Stimulated activated CD8-positive, alpha-beta memory T cell treated with anti-CD3 and anti-CD28 coated beads, Interleukin-2, amount 100 ng/mL, for 1 hour (primary cell): ENCODE results near the gene TEPSIN.

Experiments
- DNase-seq, 2 donors: peaks; one replicate each; pipeline ENCODE4 v3.0.0-alpha.2; 2020; ENCODE audit warnings: low read depth in 2 of 2

Gene TEPSIN

DNA sequence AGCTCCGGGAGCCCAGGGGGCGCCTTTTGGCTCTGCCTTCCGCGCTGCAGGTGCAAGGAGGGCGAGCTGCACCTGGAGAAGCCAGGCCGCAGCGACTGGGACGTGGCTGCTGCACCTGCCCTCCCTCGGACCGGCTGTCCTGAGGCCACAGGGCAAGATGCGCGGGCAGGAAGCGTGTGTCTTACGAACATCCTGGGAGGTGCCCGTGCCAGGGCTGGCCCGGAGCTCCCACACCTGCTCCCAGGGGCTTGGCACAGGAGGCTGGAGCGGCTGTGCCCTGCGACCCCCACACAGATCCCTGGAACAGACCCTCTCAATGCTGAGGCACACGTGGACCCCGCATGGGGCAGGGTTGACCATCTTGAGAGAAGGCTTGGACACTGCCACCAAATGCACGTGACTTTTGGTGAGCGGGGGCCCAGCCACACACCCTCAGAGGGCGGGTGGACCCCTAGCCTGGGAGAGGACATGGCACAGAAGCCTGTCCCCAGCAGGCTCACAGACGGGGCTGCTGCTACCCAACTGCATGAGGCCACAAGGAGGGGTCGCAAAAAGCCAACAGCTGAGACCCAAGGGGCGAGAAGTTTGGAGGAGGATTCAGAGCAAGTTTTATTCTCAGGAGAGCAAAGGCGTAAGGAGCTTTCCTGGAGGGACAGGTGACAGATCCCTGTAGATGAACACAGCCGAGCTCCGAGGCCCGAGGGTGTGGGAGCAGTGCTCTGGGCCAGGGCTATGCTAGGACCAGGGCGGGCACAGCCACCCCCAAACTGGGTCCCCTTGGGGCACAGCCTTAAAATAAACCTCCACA is 11.6 kb upstream of the TEPSIN start:
- DNase-seq = no peak

DNA sequence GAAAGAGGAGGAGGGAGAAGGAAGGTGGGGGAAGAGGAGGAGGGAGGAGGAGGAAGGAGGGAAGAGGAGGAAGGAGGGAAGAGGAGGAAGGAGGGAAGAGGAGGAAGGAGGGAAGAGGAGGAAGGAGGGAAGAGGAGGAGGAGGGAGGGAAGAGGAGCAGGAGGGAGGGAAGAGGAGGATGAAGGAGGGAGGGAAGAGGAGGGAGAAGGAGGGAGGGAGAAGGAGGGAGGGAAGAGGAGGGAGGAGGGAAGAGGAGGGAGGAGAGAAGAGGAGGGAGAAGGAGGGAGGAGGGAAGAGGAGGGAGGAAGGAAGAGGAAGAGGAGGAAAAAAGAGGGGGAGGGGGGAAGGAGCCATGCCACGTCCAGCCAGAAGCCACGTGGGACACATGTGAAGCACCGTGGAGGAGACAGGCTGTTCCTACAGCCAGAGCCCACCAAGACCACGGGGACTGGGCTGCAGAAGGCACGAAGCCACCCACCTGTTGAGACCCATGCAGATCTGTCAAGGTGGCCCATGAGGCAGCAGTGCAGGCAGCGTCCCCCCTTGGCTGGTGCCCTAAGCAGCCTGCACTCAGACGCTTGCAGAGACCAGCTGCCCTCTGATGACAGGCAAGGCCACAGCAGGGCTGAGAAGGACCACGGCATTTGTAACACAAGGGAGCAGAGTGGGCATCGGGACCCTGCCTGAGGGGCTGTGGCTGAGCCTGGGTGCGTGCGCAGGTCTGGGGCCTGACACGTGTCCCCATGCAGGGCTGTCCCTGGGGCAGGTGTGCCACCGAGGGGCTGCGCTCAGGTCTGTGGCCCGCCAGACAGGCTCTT is 10.6 kb upstream of the TEPSIN start:
- DNase-seq = no peak

GRCh38 chr17:81248649-81249048 is 9.8 kb upstream of the TEPSIN start:
- DNase-seq = no peak

DNA sequence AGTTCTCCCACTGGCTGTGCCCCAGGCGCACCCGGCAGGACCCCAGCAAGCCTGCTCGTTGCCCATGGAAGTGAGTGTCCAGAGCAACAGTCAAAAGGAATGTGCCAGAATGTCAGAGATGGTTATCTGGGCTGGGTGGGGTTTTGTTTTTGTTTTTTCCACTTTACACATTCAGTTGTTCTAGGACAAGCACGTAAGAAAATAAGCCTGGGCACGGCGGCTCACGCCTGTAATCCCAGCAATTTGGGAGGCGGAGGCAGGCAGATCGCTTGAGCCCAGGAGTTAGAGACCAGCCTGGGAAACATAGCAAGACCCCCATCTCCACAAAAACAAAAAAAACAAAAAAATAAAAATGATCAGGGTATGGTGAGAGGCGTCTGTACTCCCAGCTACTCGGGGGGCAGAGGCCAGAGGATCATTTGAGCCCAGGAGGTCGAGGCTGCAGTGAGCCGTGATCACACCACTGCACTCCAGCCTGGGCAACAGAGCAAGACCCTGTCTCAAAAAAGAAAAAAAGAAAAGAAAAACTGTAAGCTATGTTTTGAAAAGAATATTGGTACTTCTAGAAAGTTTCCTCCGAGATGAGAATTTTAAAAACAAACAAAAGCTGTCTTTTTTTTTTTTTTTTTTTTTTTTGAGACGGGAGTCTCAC is 8.6 kb upstream of the TEPSIN start:
- no peak for DNase-seq

DNA sequence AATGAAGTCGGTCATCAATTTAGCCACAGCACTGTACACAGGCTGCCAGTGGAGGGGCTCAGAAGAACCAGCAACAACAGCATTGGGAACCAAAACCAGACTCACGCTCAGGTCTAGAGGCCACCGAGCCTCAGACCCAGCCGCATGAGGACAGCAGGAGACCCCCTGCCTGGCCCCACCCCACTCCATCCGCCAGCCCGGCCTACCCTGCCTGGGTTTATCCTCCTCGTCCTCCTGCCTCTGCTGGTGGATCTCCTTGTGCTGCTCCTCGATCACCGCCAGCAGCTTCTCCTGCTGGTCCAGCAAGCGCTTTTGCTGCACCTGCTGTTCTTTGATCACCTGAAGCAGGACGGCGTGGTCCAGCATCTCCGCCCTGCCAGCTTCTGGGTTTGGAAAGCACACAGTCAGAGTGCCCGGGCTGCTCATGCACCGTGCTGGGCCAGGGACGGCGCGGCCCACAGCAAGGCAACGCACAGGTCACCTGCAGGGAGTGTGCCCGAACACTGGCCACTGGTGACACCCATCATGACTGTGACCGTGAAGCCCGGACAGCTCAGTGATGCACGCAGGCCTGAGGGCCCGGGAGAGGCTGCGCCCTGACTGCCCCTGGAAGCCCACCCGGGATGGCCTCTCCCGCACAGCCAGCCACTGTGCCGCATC is 8.0 kb upstream of the TEPSIN start:
- DNase-seq = no peak

DNA sequence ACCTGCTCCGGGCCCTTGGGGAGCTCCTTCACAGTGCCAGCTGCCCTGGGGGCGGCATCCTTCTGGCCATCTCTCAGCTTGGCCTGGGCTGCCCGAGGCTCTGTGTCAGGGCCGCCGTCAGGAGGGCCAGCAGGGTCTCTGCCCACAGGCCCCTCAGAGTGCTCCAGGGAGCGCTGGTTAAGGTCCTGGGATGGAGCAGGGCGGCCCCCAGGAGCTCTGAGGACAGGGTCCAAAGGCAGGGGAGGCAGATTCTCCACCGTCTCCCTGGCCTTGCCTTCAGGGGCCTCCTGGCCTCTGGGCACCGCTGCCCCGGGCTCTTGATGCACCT is 7.5 kb upstream of the TEPSIN start:
- DNase-seq = no peak

DNA sequence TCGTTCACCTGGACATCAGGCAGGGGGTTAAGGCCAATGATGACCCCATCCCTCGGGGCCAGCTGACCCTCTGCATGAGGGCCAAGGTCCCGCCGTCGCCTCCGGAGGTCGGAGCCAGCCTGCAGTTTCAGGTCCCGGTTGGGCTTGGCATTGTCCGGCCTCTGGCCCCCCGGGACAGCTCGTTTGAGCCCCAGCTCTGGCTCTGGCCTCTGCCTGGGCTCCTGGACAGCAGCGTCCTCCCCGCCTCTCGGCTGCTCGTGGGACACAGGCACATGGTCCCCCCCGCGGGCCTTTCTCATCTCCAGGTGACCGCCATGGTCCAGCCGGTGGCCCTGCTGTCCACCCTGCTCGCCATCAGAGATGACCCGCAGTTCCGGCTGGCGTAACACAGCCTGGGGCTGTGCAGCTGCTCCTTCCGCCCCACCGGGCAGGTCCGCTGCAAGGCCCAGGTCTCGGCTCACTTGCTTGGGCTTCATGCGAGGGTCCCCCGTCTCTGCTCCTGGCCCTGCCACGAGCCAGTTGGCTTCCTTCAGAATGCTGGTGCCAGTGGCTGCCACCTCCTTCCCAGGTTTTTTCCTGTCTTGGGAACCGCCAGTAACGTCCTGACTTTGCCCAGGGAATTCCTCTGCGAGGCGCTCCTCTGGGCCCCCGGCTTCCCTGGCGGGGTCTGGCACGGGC is 6.9 kb upstream of the TEPSIN start:
- DNase-seq = no peak

- DNase-seq = no peak
These were observed 6.3 kb upstream of the TEPSIN start for GRCh38 chr17:81245024-81245664.

GRCh38 chr17:81244358-81245023 is 5.6 kb upstream of the TEPSIN start:
- no peak for DNase-seq

DNA sequence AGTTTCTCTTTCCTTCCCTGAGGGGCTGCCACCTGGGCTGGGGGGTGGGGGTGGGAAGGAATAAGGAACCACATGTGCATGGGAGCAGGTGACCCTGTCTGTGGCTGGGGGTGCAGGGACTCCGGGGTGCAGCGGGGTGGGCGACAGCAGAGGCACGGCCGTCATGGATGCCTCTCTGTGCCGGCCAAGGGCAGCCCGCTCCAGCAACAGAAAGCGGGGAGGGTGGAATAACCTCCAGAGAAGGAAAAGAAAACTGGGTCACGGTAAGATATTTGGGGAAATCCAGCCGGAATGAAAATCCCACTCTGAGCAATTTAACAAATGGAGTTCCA is 4.4 kb upstream of the TEPSIN start:
- no peak for DNase-seq

DNA sequence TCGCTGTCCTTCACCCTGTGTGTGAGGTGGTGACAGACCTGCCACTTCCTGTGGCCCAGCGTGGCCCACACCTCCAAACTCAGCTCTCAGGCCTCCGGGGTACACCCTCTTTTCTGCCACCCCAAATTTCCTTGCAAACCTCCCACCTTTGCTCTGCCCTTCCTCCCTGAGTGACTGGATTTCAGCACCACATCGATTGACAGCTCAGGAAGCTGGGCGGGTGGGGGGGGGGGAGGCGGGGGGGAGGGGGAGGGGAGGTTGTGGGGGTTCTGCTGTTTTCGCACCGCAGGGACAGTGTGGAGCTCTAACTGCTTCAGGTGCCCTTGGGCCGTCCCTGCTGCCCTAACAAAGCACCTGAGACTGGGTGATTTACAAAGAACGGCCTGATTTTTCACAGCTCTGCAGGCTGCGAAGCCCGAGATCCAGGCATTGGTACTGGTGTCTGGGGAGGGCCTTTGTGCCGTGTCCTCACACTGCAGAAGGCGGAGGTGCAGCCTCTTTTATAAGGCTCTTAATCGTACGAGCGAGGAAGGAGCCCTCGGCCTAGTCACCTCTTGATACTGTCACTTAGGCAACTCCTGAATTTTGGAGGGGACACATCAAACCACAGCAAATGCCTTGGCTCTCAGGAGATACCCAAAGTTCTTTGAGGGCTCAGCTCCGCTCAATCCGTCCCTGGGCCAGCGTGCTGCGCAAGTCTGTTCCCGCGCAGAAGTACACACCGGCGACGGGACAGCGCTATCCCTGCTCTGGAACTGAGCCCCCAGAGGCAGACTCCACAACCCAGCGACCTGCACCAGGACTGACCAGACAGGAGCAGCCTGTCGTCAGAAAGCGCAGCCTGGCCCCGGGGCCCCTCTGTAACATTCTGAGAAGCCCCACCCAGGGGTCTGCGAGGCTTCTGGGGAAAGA is 3.8 kb upstream of the TEPSIN start:
- no peak for DNase-seq

- peak; percentile 19 to 38 for DNase-seq
These were observed 3.0 kb upstream of the TEPSIN start for GRCh38 chr17:81241648-81242420.

- no peak for DNase-seq
These were observed 2.3 kb upstream of the TEPSIN start for GRCh38 chr17:81241203-81241602.

GRCh38 chr17:81240761-81241160 is 1.9 kb upstream of the TEPSIN start:
- DNase-seq = no peak

- DNase-seq = no peak
These were observed 1.1 kb upstream of the TEPSIN start for GRCh38 chr17:81239714-81240555.

DNA sequence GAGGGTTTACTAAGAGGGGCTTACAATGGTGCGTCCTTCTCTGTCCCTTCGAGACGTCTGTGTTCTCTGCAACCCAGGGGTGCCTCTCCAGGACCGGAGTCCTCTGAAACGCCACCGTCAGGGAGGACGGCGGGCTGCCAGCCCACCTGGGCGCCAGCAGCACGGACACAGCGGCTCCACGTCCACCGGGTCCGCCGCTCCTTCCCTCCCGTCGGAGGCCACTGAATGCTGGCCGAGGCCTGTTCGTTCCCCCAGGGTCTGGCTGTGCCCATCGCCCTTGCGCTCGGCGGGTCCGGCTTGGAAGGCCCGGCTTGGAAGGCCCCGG is 403 bp downstream of the TEPSIN start:
- DNase-seq = no peak

DNA sequence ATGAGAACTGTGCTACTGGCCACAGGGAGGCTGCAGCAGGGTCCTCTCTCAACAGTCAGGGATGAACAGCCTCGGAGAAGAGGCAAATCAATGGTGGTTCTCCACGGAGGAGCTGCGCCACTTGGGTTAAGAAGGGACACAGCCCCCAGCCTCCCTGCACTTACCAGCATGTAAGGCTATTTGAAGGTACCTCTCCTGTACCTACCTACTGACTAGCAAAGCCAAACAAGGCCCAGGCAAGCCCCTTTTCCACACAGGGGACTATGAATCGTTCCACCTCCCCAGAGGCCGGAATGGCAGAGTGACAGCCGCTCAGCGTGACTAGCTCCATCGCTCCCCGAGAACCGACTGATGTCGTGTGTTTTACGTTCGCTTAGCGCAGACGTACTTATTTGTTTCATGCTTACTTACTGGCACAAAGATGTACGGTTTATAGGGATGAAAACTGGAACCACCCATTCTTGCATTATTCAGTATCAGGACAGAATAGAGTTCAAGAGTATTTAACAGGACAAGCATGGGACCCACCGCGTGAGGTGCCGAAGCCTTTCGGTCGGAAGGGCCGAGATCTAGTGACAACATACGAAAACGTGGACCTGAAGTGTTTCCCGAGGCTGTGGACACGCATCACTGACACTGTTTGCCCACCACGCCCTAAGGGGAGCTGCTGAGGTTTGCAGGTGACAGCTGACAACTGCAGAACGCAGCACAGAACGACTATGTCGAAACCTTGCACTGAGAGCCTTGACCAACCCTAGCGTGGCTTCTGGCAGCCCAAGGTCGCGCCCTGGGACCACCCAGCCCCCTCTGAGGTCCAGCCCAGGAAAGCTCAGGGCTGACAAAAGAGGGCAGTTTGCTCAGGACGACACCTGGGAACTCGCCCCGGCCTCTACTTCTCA is 1.0 kb downstream of the TEPSIN start:
- no peak for DNase-seq
